AG20443 (cell line): ENCODE measurements around the gene NFILZ.
"Not testable (repeated sequence)": the region's sequence is repeated elsewhere in the genome, so short reads cannot be mapped to it uniquely, and the experiment has no call there.

Experiments
- DNase-seq: peaks from one replicate; pipeline ENCODE4 v3.0.0; 2012; ENCODE audit warnings: low spot score, mixed read lengths

Gene NFILZ

GRCh38 chr19:8611877-8612806 lies 18.3 kb upstream of the NFILZ start:
- DNase-seq = peak; percentile 78

- DNase-seq = no peak
These were observed 17.6 kb upstream of the NFILZ start for GRCh38 chr19:8612807-8613171.

GRCh38 chr19:8614455-8614854 lies 16.0 kb upstream of the NFILZ start:
- DNase-seq = no peak

- DNase-seq = no peak
These were observed 15.4 kb upstream of the NFILZ start for GRCh38 chr19:8615024-8615423.

- DNase-seq = peak; percentile 77
These were observed 14.4 kb upstream of the NFILZ start for GRCh38 chr19:8615813-8616596.

- no peak for DNase-seq
These were observed 13.6 kb upstream of the NFILZ start for GRCh38 chr19:8616861-8617260.

GRCh38 chr19:8617325-8617724 lies 13.1 kb upstream of the NFILZ start:
- DNase-seq = not testable (repeated sequence)

- no peak for DNase-seq
These were observed 12.4 kb upstream of the NFILZ start for GRCh38 chr19:8617984-8618383.

GRCh38 chr19:8618751-8619150 lies 11.7 kb upstream of the NFILZ start:
- no peak for DNase-seq

GRCh38 chr19:8622886-8623285 lies 7.5 kb upstream of the NFILZ start:
- DNase-seq = not testable (repeated sequence)

GRCh38 chr19:8626842-8627241 lies 3.6 kb upstream of the NFILZ start:
- no peak for DNase-seq

- no peak for DNase-seq
These were observed 1.2 kb upstream of the NFILZ start for GRCh38 chr19:8629184-8629583.

- DNase-seq = no peak
These were observed 477 bp downstream of the NFILZ start for GRCh38 chr19:8630796-8631424.

- DNase-seq = peak; percentile 40
These were observed 989 bp downstream of the NFILZ start for GRCh38 chr19:8631425-8631819.

- peak; percentile 47 for DNase-seq
These were observed 5.0 kb downstream of the NFILZ start for GRCh38 chr19:8635422-8635821.

- not testable (repeated sequence) for DNase-seq
These were observed 6.6 kb downstream of the NFILZ start for GRCh38 chr19:8637070-8637469.

- DNase-seq = no peak
These were observed 7.7 kb downstream of the NFILZ start for GRCh38 chr19:8638078-8638619.

GRCh38 chr19:8639821-8640401 lies 9.5 kb downstream of the NFILZ start:
- DNase-seq = no peak

- no peak for DNase-seq
These were observed 10.1 kb downstream of the NFILZ start for GRCh38 chr19:8640402-8641004.

- no peak for DNase-seq
These were observed 10.9 kb downstream of the NFILZ start for GRCh38 chr19:8641221-8641907.
